GM23248 (cell line): ENCODE results near the gene GAB4.

Experiments used
- EZH2 ChIP-seq: fragments of 200-600 bp; sonication (generic); IDR thresholded peaks from 2 replicates; pipeline ENCODE4 v1.6.1; 2018; ENCODE audit warnings: antibody characterized with exemption, mild to moderate bottlenecking; ENCODE audit not compliant: insufficient read depth, poor library complexity, severe bottlenecking
- EZH2phosphoT487 ChIP-seq: fragments of 200-600 bp; sonication (generic); IDR thresholded peaks from 2 replicates; pipeline ENCODE4 v1.6.1; 2018; ENCODE audit warnings: antibody characterized with exemption, moderate library complexity, mild to moderate bottlenecking, low read depth; ENCODE audit not compliant: insufficient read depth

DNA sequence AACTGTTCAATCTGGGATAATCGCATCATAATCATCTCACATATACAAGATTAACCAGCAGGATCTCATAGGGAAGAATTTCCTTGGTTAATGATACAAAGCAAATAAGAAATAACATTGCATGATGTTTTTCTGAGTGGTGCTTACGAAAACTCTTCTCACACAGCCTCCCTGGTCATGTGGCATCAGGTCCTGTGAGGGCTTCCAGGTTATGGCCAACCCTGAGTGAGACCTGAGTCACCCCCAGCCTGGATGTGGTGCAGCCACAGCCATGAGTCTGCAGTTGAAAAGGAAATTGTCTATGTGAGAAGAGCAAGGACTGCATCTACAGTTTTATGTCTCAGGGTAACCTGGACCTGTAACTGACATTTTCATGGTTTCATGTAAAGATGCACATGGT, 92.3 kb downstream of the GAB4 start:
- TF ChIP-seq EZH2phosphoT487 (no peak), EZH2 (no peak)
